Left lung (tissue), 10 donors: ENCODE data around the gene SNCAIP. TPM values are rescaled to one million over a fixed set of nuclear protein-coding genes. Genes with fewer than 3 reads are reported as not detected.

Experiments
- ATAC-seq: fragments of 200-7000 bp; cut with Tn5 transposase; one replicate; pipeline ENCODE4 v1.9.1; 2020; ENCODE audit warnings: moderate library complexity
- DNase-seq, 4 donors: peaks; one replicate each; pipeline ENCODE4 v3.0.0-alpha.2; 2013 to 2020
- H3K27ac ChIP-seq, 2 donors: fragments of 200-600 bp; sonication (generic) in 1 of 2; one replicate each; pipeline versions ENCODE4 v1.5.0 to v1.8.0; 2020 to 2021
- H3K27me3 ChIP-seq, 2 donors: fragments of 200-600 bp; sonication (generic) in 1 of 2; one replicate each; pipeline versions ENCODE4 v1.5.0 to v1.8.0; 2020 to 2021
- H3K36me3 ChIP-seq, 2 donors: fragments of 200-600 bp; sonication (generic) in 1 of 2; one replicate each; pipeline versions ENCODE4 v1.5.0 to v1.8.0; 2020 to 2021
- H3K4me1 ChIP-seq, 2 donors: fragments of 200-600 bp; one replicate each; pipeline ENCODE4 v1.8.0; 2021
- H3K4me3 ChIP-seq, 2 donors: fragments of 200-600 bp; sonication (generic) in 1 of 2; one replicate each; pipeline versions ENCODE4 v1.5.0 to v1.8.0; 2020 to 2021; ENCODE audit warnings: mild to moderate bottlenecking in 1 of 2
- H3K9me3 ChIP-seq, 2 donors: fragments of 200-600 bp; sonication (generic) in 1 of 2; one replicate each; pipeline versions ENCODE4 v1.5.0 to v1.8.0; 2020 to 2021
- intact Hi-C, 2 donors: fragments of 100-400 bp; cut with DNase I; formaldehyde crosslinking; loops; one replicate each; pipeline versions ENCODE4 v1.11.2 to v1.14.2; 2022
- polyA plus RNA-seq, 6 donors: library from polyadenylated mRNA; unstranded; fragments of 120-200 nt; gene quantifications; one replicate each; pipeline ENCODE4 v1.2.1, GENCODE V29; 2013; ENCODE audit not compliant: insufficient read length in 6 of 6
- total RNA-seq, 2 donors: library from RNA; stranded (reverse); fragmentation: NEBNext Ultra II Directional; extraction: Animal tissue kit (Norgen Biotek cat#: 25700); gene quantifications; one replicate each; pipeline ENCODE4 v1.2.1, GENCODE V29; 2021
- TF ChIP-seq, protein P1 (sequence below), 2 donors: fragments of 200-600 bp; sonication (generic) in 1 of 2; IDR thresholded peaks; one replicate each; pipeline versions ENCODE4 v1.5.0 to v1.8.0; 2021; ENCODE audit warnings: antibody characterized with exemption in 2 of 2
- donor health status: DM: no; HTN: yes; CAD: no.
- donor health status: DM: no; HTN: no; CAD: no.

SNCAIP gene
- total and polyA plus RNA-seq, 8 donors = 2.1 to 23.4 (median 17.3) TPM

DNA sequence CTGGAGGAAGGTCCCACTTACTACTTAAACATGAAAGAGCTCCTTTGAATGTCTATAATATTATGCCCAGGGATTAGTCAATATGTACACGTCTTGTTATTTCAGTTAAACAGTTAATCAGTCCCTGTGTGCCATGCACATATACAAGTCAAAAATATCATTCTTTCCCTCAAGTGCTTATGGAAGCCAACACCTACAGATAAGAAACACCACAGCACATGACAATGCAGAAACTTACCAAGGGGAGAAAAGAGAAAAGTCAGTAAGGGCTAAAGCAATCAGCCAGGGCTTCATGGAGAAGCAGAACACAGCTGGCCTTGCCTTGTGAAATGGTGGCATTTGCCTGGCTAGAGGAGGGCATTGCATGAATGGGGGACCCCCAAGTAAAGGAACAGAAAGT is 88.3 kb downstream of the SNCAIP start:
- no peaks in the 10 kb centered on the region for H3K36me3 ChIP-seq
- DNase-seq (no peak), ATAC-seq (no peak)
- no peaks in the 10 kb centered on the region for H3K4me1 ChIP-seq
- TF ChIP-seq, protein P1, sequence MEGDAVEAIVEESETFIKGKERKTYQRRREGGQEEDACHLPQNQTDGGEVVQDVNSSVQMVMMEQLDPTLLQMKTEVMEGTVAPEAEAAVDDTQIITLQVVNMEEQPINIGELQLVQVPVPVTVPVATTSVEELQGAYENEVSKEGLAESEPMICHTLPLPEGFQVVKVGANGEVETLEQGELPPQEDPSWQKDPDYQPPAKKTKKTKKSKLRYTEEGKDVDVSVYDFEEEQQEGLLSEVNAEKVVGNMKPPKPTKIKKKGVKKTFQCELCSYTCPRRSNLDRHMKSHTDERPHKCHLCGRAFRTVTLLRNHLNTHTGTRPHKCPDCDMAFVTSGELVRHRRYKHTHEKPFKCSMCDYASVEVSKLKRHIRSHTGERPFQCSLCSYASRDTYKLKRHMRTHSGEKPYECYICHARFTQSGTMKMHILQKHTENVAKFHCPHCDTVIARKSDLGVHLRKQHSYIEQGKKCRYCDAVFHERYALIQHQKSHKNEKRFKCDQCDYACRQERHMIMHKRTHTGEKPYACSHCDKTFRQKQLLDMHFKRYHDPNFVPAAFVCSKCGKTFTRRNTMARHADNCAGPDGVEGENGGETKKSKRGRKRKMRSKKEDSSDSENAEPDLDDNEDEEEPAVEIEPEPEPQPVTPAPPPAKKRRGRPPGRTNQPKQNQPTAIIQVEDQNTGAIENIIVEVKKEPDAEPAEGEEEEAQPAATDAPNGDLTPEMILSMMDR (IDR thresholded peaks at IDR 0.05) = no peak
- no peak overlapping the region for H3K4me3 ChIP-seq
- intact Hi-C loops = no loop called here
- no peaks in the 10 kb centered on the region for H3K27me3 ChIP-seq
- H3K27ac ChIP-seq = no peak overlapping the region
- no peaks in the 10 kb centered on the region for H3K9me3 ChIP-seq

DNA sequence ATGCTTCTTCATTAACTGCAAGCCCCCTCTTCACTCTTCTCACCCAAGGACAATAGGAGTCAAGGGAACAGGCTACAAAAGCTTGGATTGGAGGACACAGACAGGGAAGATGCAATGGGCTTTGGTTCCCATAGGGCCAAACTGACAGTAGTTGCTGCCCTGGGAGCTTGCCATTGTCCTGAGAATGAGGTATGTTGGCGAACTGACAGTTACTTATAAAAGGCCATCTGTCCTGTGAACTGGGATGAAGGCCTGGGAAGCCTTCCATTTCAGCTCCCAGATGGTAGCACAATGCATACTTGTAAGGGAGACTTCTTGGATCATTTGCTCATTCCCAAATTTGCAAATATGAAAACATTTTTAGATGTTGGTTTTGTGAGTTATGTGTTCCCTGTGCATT is 88.9 kb downstream of the SNCAIP start:
- TF ChIP-seq, protein P1 (IDR thresholded peaks at IDR 0.05) = no peak
- Histone ChIP-seq H3K27ac (no peak overlapping the region), H3K36me3 (no peaks in the 10 kb centered on the region), H3K4me3 (no peak overlapping the region), H3K4me1 (no peaks in the 10 kb centered on the region), H3K27me3 (no peaks in the 10 kb centered on the region), H3K9me3 (no peaks in the 10 kb centered on the region)
- intact Hi-C loops = no loop called here
- no peak for DNase-seq
- no peak for ATAC-seq

DNA sequence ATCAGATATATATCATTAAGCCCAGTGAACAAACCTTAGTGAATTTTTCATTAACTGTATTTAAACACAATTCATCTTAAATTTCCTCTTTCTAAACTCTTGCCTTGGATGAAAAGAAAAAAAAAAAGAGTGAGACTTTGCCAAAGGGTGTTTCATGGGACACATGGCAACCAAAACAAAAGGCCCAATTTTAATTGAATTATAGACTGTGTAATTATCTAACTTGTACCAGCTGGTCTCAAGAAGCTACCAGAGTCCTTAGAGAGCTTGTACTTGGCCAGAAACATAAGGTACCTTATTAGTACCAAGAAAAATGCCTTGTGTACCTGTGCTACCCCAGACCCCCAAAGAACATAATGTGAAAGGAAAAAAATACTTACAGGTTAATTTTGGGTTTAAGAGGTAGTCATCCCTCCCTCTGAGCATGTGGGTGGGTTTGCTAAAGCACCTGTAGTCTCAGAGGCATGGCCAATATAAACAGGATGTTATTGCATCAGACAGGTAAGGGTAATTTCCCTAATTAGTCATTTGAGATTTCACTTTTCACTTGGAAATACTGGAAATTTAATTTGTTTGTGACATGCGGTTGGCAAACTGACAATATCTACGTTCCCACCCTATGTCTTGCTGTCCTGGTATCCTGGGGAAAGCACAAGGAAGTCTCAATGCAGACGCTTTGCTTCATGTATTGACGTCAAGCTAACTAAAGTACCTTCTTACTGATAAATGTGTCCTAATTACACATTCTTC is 90.1 kb downstream of the SNCAIP start:
- Histone ChIP-seq H3K4me1 (no peaks in the 10 kb centered on the region), H3K36me3 (no peaks in the 10 kb centered on the region), H3K27me3 (no peaks in the 10 kb centered on the region), H3K27ac (no peak overlapping the region), H3K4me3 (no peak overlapping the region), H3K9me3 (no peaks in the 10 kb centered on the region)
- intact Hi-C loops = no loop called here
- DNase-seq (no peak), ATAC-seq (peak; percentile 48)
- TF ChIP-seq, protein P1 (IDR thresholded peaks at IDR 0.05) = no peak

DNA sequence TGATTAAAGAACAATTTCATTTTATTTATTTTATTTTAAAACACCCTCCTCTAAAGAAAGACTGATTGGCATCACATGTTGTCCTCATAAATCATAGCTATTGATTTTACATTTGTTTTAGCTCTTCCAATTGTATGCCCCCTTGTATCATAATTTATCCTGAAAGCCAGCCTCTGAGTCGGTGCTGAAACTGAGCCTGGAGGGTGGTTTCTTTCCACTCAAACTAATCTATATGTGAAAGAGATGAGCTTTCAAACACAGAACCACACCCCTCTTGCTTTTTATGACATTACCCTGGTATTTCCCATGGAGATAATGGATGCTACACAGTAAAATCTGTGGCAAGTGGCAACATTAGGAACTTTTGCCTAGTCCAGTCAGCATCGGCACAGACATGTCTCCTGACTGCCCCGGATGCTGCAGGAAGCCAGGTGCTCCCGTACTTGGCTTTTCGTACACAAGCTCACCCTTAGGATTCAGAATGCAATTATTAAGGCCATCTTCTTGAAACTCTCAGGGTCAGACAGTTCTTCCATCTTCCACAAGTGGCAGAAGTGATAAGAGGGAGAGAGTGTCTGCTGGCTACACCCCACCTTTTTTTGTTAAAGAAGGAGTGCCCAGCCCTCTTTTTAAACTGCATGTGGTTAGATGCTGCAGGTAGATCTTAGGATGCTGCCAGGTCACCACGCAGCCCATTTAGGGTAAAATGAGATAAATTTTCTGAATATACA is 91.1 kb downstream of the SNCAIP start:
- H3K27ac ChIP-seq = no peak overlapping the region

DNA sequence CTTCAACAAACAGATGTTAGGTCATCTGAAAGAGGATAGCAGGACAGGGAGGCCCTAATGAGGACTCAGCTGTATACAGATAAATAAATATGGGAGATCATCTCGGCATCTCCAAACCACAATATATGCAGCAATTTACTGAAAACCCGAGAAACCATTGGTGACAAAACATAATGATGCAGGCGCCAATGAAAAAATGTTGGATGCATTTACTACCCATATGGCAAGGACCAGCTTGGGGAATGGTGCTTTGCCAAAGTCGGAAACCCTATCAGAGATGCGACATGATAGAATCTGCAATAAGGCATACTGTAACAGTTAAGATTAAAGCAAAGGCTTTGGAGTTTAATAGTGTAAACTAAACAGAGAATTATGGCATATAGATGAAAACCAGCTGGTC is 92.0 kb downstream of the SNCAIP start:
- Histone ChIP-seq H3K9me3 (no peaks in the 10 kb centered on the region), H3K27ac (no peak overlapping the region), H3K4me3 (no peak overlapping the region), H3K4me1 (no peaks in the 10 kb centered on the region), H3K36me3 (no peaks in the 10 kb centered on the region), H3K27me3 (no peaks in the 10 kb centered on the region)
- ATAC-seq (no peak), DNase-seq (peak in 1 of 4 donors; percentile 33)
- TF ChIP-seq, protein P1 (IDR thresholded peaks at IDR 0.05) = no peak
- intact Hi-C loops = no loop called here

More for the DNA sequence above, 91.1 kb downstream of the SNCAIP start:
- intact Hi-C loops = no loop called here
- Histone ChIP-seq H3K36me3 (no peaks in the 10 kb centered on the region), H3K4me1 (no peaks in the 10 kb centered on the region), H3K9me3 (no peaks in the 10 kb centered on the region), H3K4me3 (no peak overlapping the region), H3K27me3 (no peaks in the 10 kb centered on the region)
- TF ChIP-seq, protein P1 (IDR thresholded peaks at IDR 0.05) = no peak
- ATAC-seq = no peak
- DNase-seq = no peak
